Measurements from ENCODE around the gene REEP3. TPM values are rescaled to one million over a fixed set of nuclear protein-coding genes. Genes with fewer than 3 reads are reported as not detected.
"Not testable (repeated sequence)": the region's sequence is repeated elsewhere in the genome, so short reads cannot be mapped to it uniquely, and the experiment has no call there.

REEP3 gene
- total RNA-seq, 1 donor = 127 TPM

GRCh38 chr10:63642808-63643207 is 121.6 kb downstream of the REEP3 start:
- no peak for TF ChIP-seq CTCF (IDR thresholded peaks at IDR 0.05; ENCODE audit: insufficient read depth, low read depth, low read length)
- DNase-seq (ENCODE audit: low read depth) = no peak
- H3K4me3 ChIP-seq (ENCODE audit: low read depth, low read length) = no peak overlapping the region

GRCh38 chr10:63644418-63645142 is 123.4 kb downstream of the REEP3 start:
- no peak for TF ChIP-seq CTCF (IDR thresholded peaks at IDR 0.05; ENCODE audit: insufficient read depth, low read depth, low read length)
- DNase-seq (ENCODE audit: low read depth) = no peak
- no peak overlapping the region for H3K4me3 ChIP-seq (ENCODE audit: low read depth, low read length)

GRCh38 chr10:63645195-63645594 is 124.0 kb downstream of the REEP3 start:
- TF ChIP-seq CTCF (IDR thresholded peaks at IDR 0.05; ENCODE audit: insufficient read depth, low read depth, low read length) = no peak
- DNase-seq (ENCODE audit: low read depth) = no peak
- H3K4me3 ChIP-seq (ENCODE audit: low read depth, low read length) = no peak overlapping the region

- H3K4me3 ChIP-seq (ENCODE audit: low read depth, low read length) = no peak overlapping the region
- TF ChIP-seq CTCF (IDR thresholded peaks at IDR 0.05; ENCODE audit: insufficient read depth, low read depth, low read length) = no peak
- no peak for DNase-seq (ENCODE audit: low read depth)
Measured at GRCh38 chr10:63646491-63646890, 125.3 kb downstream of the REEP3 start.

- no peak for DNase-seq (ENCODE audit: low read depth)
- no peak for TF ChIP-seq CTCF (IDR thresholded peaks at IDR 0.05; ENCODE audit: insufficient read depth, low read depth, low read length)
- no peak overlapping the region for H3K4me3 ChIP-seq (ENCODE audit: low read depth, low read length)
Measured at GRCh38 chr10:63651864-63652263, 130.7 kb downstream of the REEP3 start.

- no peak overlapping the region for H3K4me3 ChIP-seq (ENCODE audit: low read depth, low read length)
- DNase-seq (ENCODE audit: low read depth) = no peak
- no peak for TF ChIP-seq CTCF (IDR thresholded peaks at IDR 0.05; ENCODE audit: insufficient read depth, low read depth, low read length)
Measured at GRCh38 chr10:63653747-63654146, 132.5 kb downstream of the REEP3 start.

- H3K4me3 ChIP-seq (ENCODE audit: low read depth, low read length) = no peak overlapping the region
- DNase-seq (ENCODE audit: low read depth) = no peak
- no peak for TF ChIP-seq CTCF (IDR thresholded peaks at IDR 0.05; ENCODE audit: insufficient read depth, low read depth, low read length)
Measured at GRCh38 chr10:63657761-63658160, 136.6 kb downstream of the REEP3 start.

- not testable (repeated sequence) for H3K4me3 ChIP-seq (ENCODE audit: low read depth, low read length); DNase-seq (ENCODE audit: low read depth)
Measured at GRCh38 chr10:63660941-63661340, 139.7 kb downstream of the REEP3 start.

All from fibroblast of villous mesenchyme (primary cell).